Measurements from ENCODE around the gene BEST4.

Gene BEST4

GRCh38 chr1:44788120-44788860, at the start of gene BEST4:
Gene BEST4, minus strand, starts transcription at chr1:44788170. Its CDS starts 465 bp downstream, at chr1:44787705.
- Histone ChIP-seq H3K36me3 (ENCODE audit: control insufficient read depth in 5 of 5, insufficient read depth in 5 of 5, low read length in 5 of 5) (no peaks in the 10 kb centered on the region), H3K27me3 (ENCODE audit: control insufficient read depth in 5 of 5, insufficient read depth in 4 of 5, low read length in 5 of 5) (peaks cover 0 to 3% (median 0%) of the 10 kb centered on the region in 5 donors), H3K27ac (ENCODE audit: low read depth, low read length) (no peak within 1 kb of the TSS), H3K9me3 (ENCODE audit: control insufficient read depth in 5 of 5, low read length in 5 of 5) (no peaks in the 10 kb centered on the region), H3K9ac (ENCODE audit: low read length in 5 of 5) (no peak within 1 kb of the TSS), H3K4me3 (ENCODE audit: low read depth in 1 of 5, low read length in 5 of 5) (no peak within 1 kb of the TSS), H3K4me1 (ENCODE audit: control insufficient read depth in 5 of 5, insufficient read depth in 5 of 5, low read length in 5 of 5) (peaks cover 3 to 32% (median 27%) of the 10 kb centered on the region in 5 donors)

GRCh38 chr1:44835738-44836675, 48.0 kb upstream of the BEST4 start:
- Histone ChIP-seq H3K9ac (ENCODE audit: low read length in 5 of 5) (no peak overlapping the region), H3K9me3 (ENCODE audit: control insufficient read depth in 5 of 5, low read length in 5 of 5) (no peaks in the 10 kb centered on the region), H3K4me3 (ENCODE audit: low read depth in 1 of 5, low read length in 5 of 5) (peak overlapping the region in 1 of 5 donors; percentile 19), H3K36me3 (ENCODE audit: control insufficient read depth in 5 of 5, insufficient read depth in 5 of 5, low read length in 5 of 5) (no peaks in the 10 kb centered on the region), H3K27me3 (ENCODE audit: control insufficient read depth in 5 of 5, insufficient read depth in 4 of 5, low read length in 5 of 5) (no peaks in the 10 kb centered on the region), H3K4me1 (ENCODE audit: control insufficient read depth in 5 of 5, insufficient read depth in 5 of 5, low read length in 5 of 5) (peaks cover 0 to 9% (median 2%) of the 10 kb centered on the region in 5 donors), H3K27ac (ENCODE audit: low read depth, low read length) (no peak overlapping the region)

- H3K36me3 ChIP-seq (ENCODE audit: control insufficient read depth in 5 of 5, insufficient read depth in 5 of 5, low read length in 5 of 5), result no peaks in the 10 kb centered on the region
- H3K9me3 ChIP-seq (ENCODE audit: control insufficient read depth in 5 of 5, low read length in 5 of 5), result no peaks in the 10 kb centered on the region
- H3K27ac ChIP-seq (ENCODE audit: low read depth, low read length), result no peak overlapping the region
- H3K27me3 ChIP-seq (ENCODE audit: control insufficient read depth in 5 of 5, insufficient read depth in 4 of 5, low read length in 5 of 5), result no peaks in the 10 kb centered on the region
- peaks cover 0 to 14% (median 6%) of the 10 kb centered on the region in 5 donors for H3K4me1 ChIP-seq (ENCODE audit: control insufficient read depth in 5 of 5, insufficient read depth in 5 of 5, low read length in 5 of 5)
- H3K9ac ChIP-seq (ENCODE audit: low read length in 5 of 5), result no peak overlapping the region
- H3K4me3 ChIP-seq (ENCODE audit: low read depth in 1 of 5, low read length in 5 of 5), result no peak overlapping the region
These were observed 46.4 kb upstream of the BEST4 start for GRCh38 chr1:44834328-44834727.

- H3K27me3 ChIP-seq (ENCODE audit: control insufficient read depth in 5 of 5, insufficient read depth in 4 of 5, low read length in 5 of 5), result no peaks in the 10 kb centered on the region
- no peaks in the 10 kb centered on the region for H3K36me3 ChIP-seq (ENCODE audit: control insufficient read depth in 5 of 5, insufficient read depth in 5 of 5, low read length in 5 of 5)
- peaks cover 0 to 16% (median 6%) of the 10 kb centered on the region in 5 donors for H3K4me1 ChIP-seq (ENCODE audit: control insufficient read depth in 5 of 5, insufficient read depth in 5 of 5, low read length in 5 of 5)
- no peak overlapping the region for H3K4me3 ChIP-seq (ENCODE audit: low read depth in 1 of 5, low read length in 5 of 5)
- H3K9me3 ChIP-seq (ENCODE audit: control insufficient read depth in 5 of 5, low read length in 5 of 5), result no peaks in the 10 kb centered on the region
- H3K27ac ChIP-seq (ENCODE audit: low read depth, low read length), result no peak overlapping the region
- H3K9ac ChIP-seq (ENCODE audit: low read length in 5 of 5), result no peak overlapping the region
These were observed 44.2 kb upstream of the BEST4 start for GRCh38 chr1:44832056-44832705.

GRCh38 chr1:44831516-44831915, 43.5 kb upstream of the BEST4 start:
- Histone ChIP-seq H3K9ac (ENCODE audit: low read length in 5 of 5) (no peak overlapping the region), H3K9me3 (ENCODE audit: control insufficient read depth in 5 of 5, low read length in 5 of 5) (no peaks in the 10 kb centered on the region), H3K27ac (ENCODE audit: low read depth, low read length) (no peak overlapping the region), H3K4me3 (ENCODE audit: low read depth in 1 of 5, low read length in 5 of 5) (no peak overlapping the region), H3K27me3 (ENCODE audit: control insufficient read depth in 5 of 5, insufficient read depth in 4 of 5, low read length in 5 of 5) (no peaks in the 10 kb centered on the region), H3K36me3 (ENCODE audit: control insufficient read depth in 5 of 5, insufficient read depth in 5 of 5, low read length in 5 of 5) (no peaks in the 10 kb centered on the region), H3K4me1 (ENCODE audit: control insufficient read depth in 5 of 5, insufficient read depth in 5 of 5, low read length in 5 of 5) (peaks cover 0 to 23% (median 6%) of the 10 kb centered on the region in 5 donors)

- no peak overlapping the region for H3K9ac ChIP-seq (ENCODE audit: low read length in 5 of 5)
- peaks cover 0 to 25% (median 12%) of the 10 kb centered on the region in 5 donors for H3K4me1 ChIP-seq (ENCODE audit: control insufficient read depth in 5 of 5, insufficient read depth in 5 of 5, low read length in 5 of 5)
- H3K4me3 ChIP-seq (ENCODE audit: low read depth in 1 of 5, low read length in 5 of 5), result no peak overlapping the region
- no peaks in the 10 kb centered on the region for H3K36me3 ChIP-seq (ENCODE audit: control insufficient read depth in 5 of 5, insufficient read depth in 5 of 5, low read length in 5 of 5)
- H3K27me3 ChIP-seq (ENCODE audit: control insufficient read depth in 5 of 5, insufficient read depth in 4 of 5, low read length in 5 of 5), result no peaks in the 10 kb centered on the region
- H3K9me3 ChIP-seq (ENCODE audit: control insufficient read depth in 5 of 5, low read length in 5 of 5), result no peaks in the 10 kb centered on the region
- no peak overlapping the region for H3K27ac ChIP-seq (ENCODE audit: low read depth, low read length)
These were observed 42.9 kb upstream of the BEST4 start for GRCh38 chr1:44830900-44831304.

GRCh38 chr1:44829506-44830384, 41.8 kb upstream of the BEST4 start:
- Histone ChIP-seq H3K4me1 (ENCODE audit: control insufficient read depth in 5 of 5, insufficient read depth in 5 of 5, low read length in 5 of 5) (peaks cover 0 to 19% (median 11%) of the 10 kb centered on the region in 5 donors), H3K27ac (ENCODE audit: low read depth, low read length) (no peak overlapping the region), H3K9ac (ENCODE audit: low read length in 5 of 5) (no peak overlapping the region), H3K36me3 (ENCODE audit: control insufficient read depth in 5 of 5, insufficient read depth in 5 of 5, low read length in 5 of 5) (no peaks in the 10 kb centered on the region), H3K27me3 (ENCODE audit: control insufficient read depth in 5 of 5, insufficient read depth in 4 of 5, low read length in 5 of 5) (no peaks in the 10 kb centered on the region), H3K4me3 (ENCODE audit: low read depth in 1 of 5, low read length in 5 of 5) (no peak overlapping the region), H3K9me3 (ENCODE audit: control insufficient read depth in 5 of 5, low read length in 5 of 5) (no peaks in the 10 kb centered on the region)

- Histone ChIP-seq H3K9ac (ENCODE audit: low read length in 5 of 5) (no peak overlapping the region), H3K9me3 (ENCODE audit: control insufficient read depth in 5 of 5, low read length in 5 of 5) (no peaks in the 10 kb centered on the region), H3K27ac (ENCODE audit: low read depth, low read length) (no peak overlapping the region), H3K36me3 (ENCODE audit: control insufficient read depth in 5 of 5, insufficient read depth in 5 of 5, low read length in 5 of 5) (no peaks in the 10 kb centered on the region), H3K4me3 (ENCODE audit: low read depth in 1 of 5, low read length in 5 of 5) (no peak overlapping the region), H3K4me1 (ENCODE audit: control insufficient read depth in 5 of 5, insufficient read depth in 5 of 5, low read length in 5 of 5) (peaks cover 0 to 19% (median 11%) of the 10 kb centered on the region in 5 donors), H3K27me3 (ENCODE audit: control insufficient read depth in 5 of 5, insufficient read depth in 4 of 5, low read length in 5 of 5) (no peaks in the 10 kb centered on the region)
These were observed 41.0 kb upstream of the BEST4 start for GRCh38 chr1:44828841-44829440.

Data from subcutaneous abdominal adipose tissue (tissue), 5 donors.